A673 (cell line): ENCODE measurements around the gene LRCOL1. TPM values are rescaled to one million over a fixed set of nuclear protein-coding genes. Genes with fewer than 3 reads are reported as not detected.

Experiments used
- BruUV-seq: library from RNA; stranded (reverse); fragments of 400-500 nt; replicated peaks from 2 replicates; lab custom pipeline; 2021; lab: Mats Ljungman, UMichigan
- CTCF ChIA-PET: fragments of 300-600 bp; sonication (Branson Sonifier 250); formaldehyde crosslinking; loops from one replicate; lab custom pipeline; 2022; ENCODE audit warnings: antibody characterized with exemption; lab: Charles Lee
- POLR2A ChIA-PET: fragments of 300-600 bp; sonication (Branson Sonifier 250); formaldehyde crosslinking; loops from one replicate; lab custom pipeline; 2022; ENCODE audit warnings: antibody characterized with exemption; ENCODE audit not compliant: low non-redundant PET; lab: Charles Lee
- DNase-seq: peaks from one replicate; pipeline ENCODE4 v3.0.0-alpha.2; 2015; ENCODE audit warnings: low spot score
- H3K27ac ChIP-seq: fragments of 200-600 bp; sonication (generic); 2 replicates; pipeline ENCODE4 v1.5.1; 2016; ENCODE audit warnings: mixed run types, low read depth, mild to moderate bottlenecking, mixed read lengths, antibody characterized with exemption, low read length; ENCODE audit not compliant: poor library complexity, severe bottlenecking
- H3K27me3 ChIP-seq: fragments of 200-600 bp; sonication (generic); replicated peaks from 2 replicates; pipeline ENCODE4 v1.6.1; 2017; ENCODE audit warnings: mixed run types, low read depth, mild to moderate bottlenecking, mixed read lengths, antibody characterized with exemption, low read length; ENCODE audit not compliant: insufficient read depth, poor library complexity
- H3K36me3 ChIP-seq: fragments of 200-600 bp; sonication (generic); 2 replicates; pipeline ENCODE4 v1.6.1; 2016; ENCODE audit warnings: mixed run types, mild to moderate bottlenecking, mixed read lengths, antibody characterized with exemption, low read length; ENCODE audit not compliant: insufficient read depth, poor library complexity, severe bottlenecking
- H3K4me1 ChIP-seq: fragments of 200-600 bp; sonication (generic); 2 replicates; pipeline ENCODE4 v1.6.1; 2017; ENCODE audit warnings: mixed run types, mild to moderate bottlenecking, mixed read lengths, antibody characterized with exemption, low read length; ENCODE audit not compliant: insufficient read depth, poor library complexity, severe bottlenecking
- H3K4me3 ChIP-seq: fragments of 200-600 bp; sonication (generic); 2 replicates; pipeline ENCODE4 v1.5.1; 2016; ENCODE audit warnings: low read depth, mixed run types, mild to moderate bottlenecking, mixed read lengths, low read length; ENCODE audit not compliant: poor library complexity, severe bottlenecking
- H3K9me3 ChIP-seq: fragments of 200-600 bp; sonication (generic); 2 replicates; pipeline ENCODE4 v1.6.1; 2016; ENCODE audit warnings: mixed run types, low read depth, mild to moderate bottlenecking, mixed read lengths, antibody characterized with exemption, low read length; ENCODE audit not compliant: poor library complexity, severe bottlenecking
- EZH2 ChIP-seq: fragments of 200-600 bp; sonication (generic); IDR thresholded peaks from 2 replicates; pipeline ENCODE4 v1.6.1; 2017; ENCODE audit warnings: borderline replicate concordance, low read depth, mild to moderate bottlenecking, mixed read lengths, antibody characterized with exemption, low read length; ENCODE audit not compliant: poor library complexity, severe bottlenecking
- intact Hi-C: fragments of 100-400 bp; cut with micrococcal nuclease; formaldehyde crosslinking; loops from one replicate; pipeline ENCODE4 v1.10.0; 2022; ENCODE audit not compliant: unreplicated experiment
- total RNA-seq: library from RNA; stranded (reverse); gene quantifications from 2 replicates; pipeline ENCODE4 v1.2.3, GENCODE V29; 2021
- TF ChIP-seq, protein P1 (sequence below): fragments of 300-800, 200-600 bp; sonication (generic); conservative IDR thresholded peaks from 2 replicates; pipeline ENCODE4 v1.5.1; 2017; ENCODE audit warnings: low read depth, mild to moderate bottlenecking, antibody characterized with exemption, low read length, moderate library complexity, mixed read lengths

LRCOL1 gene
- total RNA-seq, 1 experiment from 2014 or later = not detected

DNA sequence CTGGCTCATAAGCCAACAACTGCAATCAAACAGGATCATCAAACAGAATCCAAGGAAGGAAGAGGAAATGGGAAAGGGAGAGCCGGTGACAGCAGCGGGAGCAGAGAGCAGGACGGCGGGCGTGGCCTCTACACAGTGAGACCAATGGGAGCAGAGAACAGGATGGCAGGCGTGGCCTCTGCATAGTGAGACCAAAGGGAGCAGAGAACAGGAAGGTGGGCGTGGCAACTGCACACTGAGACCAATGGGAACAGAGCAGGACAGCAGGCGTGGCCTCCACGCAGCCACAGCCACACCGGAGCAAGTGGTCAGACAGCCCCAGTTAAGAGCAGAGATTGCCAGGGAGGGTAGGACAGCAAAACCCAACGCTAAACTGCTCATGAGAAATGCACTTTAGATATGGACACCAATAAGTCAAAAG lies 16.4 kb downstream of the LRCOL1 start:
- no peaks in the 10 kb centered on the region for H3K27me3 ChIP-seq
- H3K4me1 ChIP-seq = peaks cover 6% of the 10 kb centered on the region
- H3K9me3 ChIP-seq = no peaks in the 10 kb centered on the region
- intact Hi-C loops = no loop called here
- TF ChIP-seq, protein P1, sequence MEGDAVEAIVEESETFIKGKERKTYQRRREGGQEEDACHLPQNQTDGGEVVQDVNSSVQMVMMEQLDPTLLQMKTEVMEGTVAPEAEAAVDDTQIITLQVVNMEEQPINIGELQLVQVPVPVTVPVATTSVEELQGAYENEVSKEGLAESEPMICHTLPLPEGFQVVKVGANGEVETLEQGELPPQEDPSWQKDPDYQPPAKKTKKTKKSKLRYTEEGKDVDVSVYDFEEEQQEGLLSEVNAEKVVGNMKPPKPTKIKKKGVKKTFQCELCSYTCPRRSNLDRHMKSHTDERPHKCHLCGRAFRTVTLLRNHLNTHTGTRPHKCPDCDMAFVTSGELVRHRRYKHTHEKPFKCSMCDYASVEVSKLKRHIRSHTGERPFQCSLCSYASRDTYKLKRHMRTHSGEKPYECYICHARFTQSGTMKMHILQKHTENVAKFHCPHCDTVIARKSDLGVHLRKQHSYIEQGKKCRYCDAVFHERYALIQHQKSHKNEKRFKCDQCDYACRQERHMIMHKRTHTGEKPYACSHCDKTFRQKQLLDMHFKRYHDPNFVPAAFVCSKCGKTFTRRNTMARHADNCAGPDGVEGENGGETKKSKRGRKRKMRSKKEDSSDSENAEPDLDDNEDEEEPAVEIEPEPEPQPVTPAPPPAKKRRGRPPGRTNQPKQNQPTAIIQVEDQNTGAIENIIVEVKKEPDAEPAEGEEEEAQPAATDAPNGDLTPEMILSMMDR = no peak
- no peak for TF ChIP-seq EZH2
- ChIA-PET CTCF (no interaction called here), POLR2A (no interaction called here)
- peak overlapping the region; percentile 7 for H3K4me3 ChIP-seq
- H3K27ac ChIP-seq = no peak overlapping the region
- peak; percentile 97 for DNase-seq
- no peaks in the 10 kb centered on the region for H3K36me3 ChIP-seq
- no TSS peak for BruUV-seq

DNA sequence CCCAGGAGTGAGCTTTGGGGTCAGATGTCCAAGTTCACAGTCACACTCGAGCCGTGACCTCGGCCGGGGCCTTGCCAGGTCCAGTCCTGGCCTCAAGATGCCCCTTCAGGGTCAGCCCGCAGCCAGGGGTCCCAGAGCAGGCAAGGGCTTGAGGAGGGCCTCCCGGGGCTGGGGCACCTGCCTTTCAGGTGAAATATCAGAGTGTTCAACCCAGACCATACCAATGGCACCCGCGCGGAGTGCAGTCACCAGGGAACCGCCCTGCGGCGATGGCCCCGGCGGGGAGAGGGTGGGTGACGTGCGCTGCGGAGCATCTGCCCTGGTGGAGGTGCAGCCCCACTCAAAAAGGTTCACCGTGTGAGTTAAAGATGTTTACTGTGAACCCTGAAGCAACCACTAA lies 16.9 kb downstream of the LRCOL1 start:
- Histone ChIP-seq H3K27ac (no peak overlapping the region), H3K27me3 (no peaks in the 10 kb centered on the region), H3K9me3 (no peaks in the 10 kb centered on the region), H3K4me3 (peak overlapping the region; percentile 7), H3K36me3 (no peaks in the 10 kb centered on the region), H3K4me1 (peaks cover 6% of the 10 kb centered on the region)
- intact Hi-C loops = no loop called here
- ChIA-PET CTCF (no interaction called here), POLR2A (no interaction called here)
- DNase-seq = no peak
- no TSS peak for BruUV-seq
- no peak for TF ChIP-seq EZH2
- TF ChIP-seq, protein P1 = no peak

DNA sequence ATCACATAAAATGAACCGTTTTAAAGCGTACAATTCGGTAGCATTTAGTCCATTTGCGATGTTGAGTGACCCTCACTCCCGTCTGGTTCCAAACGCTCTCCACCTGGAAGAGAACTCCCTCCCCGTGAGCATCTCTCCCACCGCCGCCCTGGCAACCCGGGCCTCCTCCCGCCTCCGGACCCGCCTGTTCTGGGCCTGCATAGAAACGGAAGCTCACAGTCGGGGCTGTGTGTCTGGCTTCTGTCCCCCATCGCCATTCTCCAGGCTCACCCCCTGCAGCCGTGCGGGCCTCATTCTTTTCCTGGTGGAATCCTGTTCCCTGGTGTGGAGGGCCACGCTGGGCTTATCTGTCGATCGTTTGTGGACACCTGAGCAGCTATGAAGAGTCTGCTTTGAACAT lies 17.3 kb downstream of the LRCOL1 start:
- H3K27me3 ChIP-seq = no peaks in the 10 kb centered on the region

More for the DNA sequence above, 17.3 kb downstream of the LRCOL1 start:
- CTCF ChIA-PET = no interaction called here
- H3K4me3 ChIP-seq = no peak overlapping the region
- H3K9me3 ChIP-seq = no peaks in the 10 kb centered on the region
- BruUV-seq = no TSS peak
- H3K36me3 ChIP-seq = no peaks in the 10 kb centered on the region
- POLR2A ChIA-PET = no interaction called here
- H3K27ac ChIP-seq = no peak overlapping the region
- intact Hi-C loops = no loop called here
- H3K4me1 ChIP-seq = peaks cover 6% of the 10 kb centered on the region
- no peak for DNase-seq
- TF ChIP-seq EZH2 = no peak
- TF ChIP-seq, protein P1 = no peak
